NT2/D1 (cell line): ENCODE results near the gene NFATC2IP.

Experiments
- DNase-seq: peaks from one replicate; pipeline ENCODE4 v3.0.0-alpha.2; 2011; ENCODE audit warnings: low read depth, low spot score
- H3K27me3 ChIP-seq: 2 replicates; pipeline ENCODE4 v1.6.0; 2011; ENCODE audit warnings: mild to moderate bottlenecking; ENCODE audit not compliant: insufficient read length, insufficient read depth
- H3K36me3 ChIP-seq: 2 replicates; pipeline ENCODE4 v1.6.1; 2011; ENCODE audit warnings: mild to moderate bottlenecking, low read length, mixed read lengths; ENCODE audit not compliant: insufficient read depth, insufficient read length
- H3K4me1 ChIP-seq: 2 replicates; pipeline ENCODE4 v1.5.1; 2011; ENCODE audit not compliant: insufficient read depth, insufficient read length
- H3K4me3 ChIP-seq: 2 replicates; pipeline ENCODE4 v1.5.1; 2011; ENCODE audit warnings: low read depth; ENCODE audit not compliant: insufficient read length
- H3K9ac ChIP-seq: 2 replicates; pipeline ENCODE4 v1.6.0; 2011; ENCODE audit warnings: low read depth; ENCODE audit not compliant: insufficient read length
- H3K9me3 ChIP-seq: 2 replicates; pipeline ENCODE4 v1.5.1; 2011; ENCODE audit warnings: mild to moderate bottlenecking, low read length; ENCODE audit not compliant: insufficient read depth
- SUZ12 ChIP-seq: IDR thresholded peaks from 2 replicates; pipeline ENCODE4 v1.6.1; 2011; ENCODE audit not compliant: insufficient read length, insufficient read depth; ENCODE audit errors: extremely low read depth
- YY1 ChIP-seq: IDR thresholded peaks from 2 replicates; pipeline ENCODE4 v1.6.1; 2011; ENCODE audit not compliant: insufficient read length, insufficient read depth
- ZNF274 ChIP-seq: IDR thresholded peaks from 2 replicates; pipeline ENCODE4 v1.6.1; 2011; ENCODE audit warnings: mild to moderate bottlenecking, low read depth, low read length

Gene NFATC2IP

DNA sequence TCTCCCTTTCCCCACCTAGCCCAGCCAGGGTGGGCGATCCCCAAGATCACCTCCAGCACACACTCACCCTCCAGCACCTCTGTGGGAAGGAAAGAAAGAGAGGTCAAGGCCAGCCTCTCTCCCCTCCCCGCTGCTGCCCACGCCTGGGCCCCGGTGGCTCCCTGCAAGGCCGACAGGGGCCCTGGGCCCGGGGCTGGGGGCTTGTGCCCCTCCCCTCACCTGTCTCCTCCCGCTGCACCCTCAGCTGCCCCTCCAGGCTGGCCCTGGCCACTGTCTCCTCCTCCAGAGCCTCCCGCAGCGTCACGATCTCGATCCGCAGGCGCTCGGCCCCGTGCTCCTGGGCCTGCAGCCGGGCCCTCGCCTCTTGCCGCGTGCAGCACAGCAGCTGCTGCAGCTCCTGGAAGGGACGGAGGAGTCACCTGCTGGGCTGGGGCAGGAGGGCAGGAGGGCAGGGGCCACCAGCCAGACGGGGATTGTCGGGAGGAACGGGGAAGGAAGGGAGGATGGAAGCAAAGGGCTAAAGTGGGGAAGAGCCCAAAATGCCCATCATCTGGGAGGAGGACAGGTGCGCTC, 44.9 kb upstream of the NFATC2IP start:
- no peaks in the 10 kb centered on the region for H3K27me3 ChIP-seq
- DNase-seq, result no peak
- no peaks in the 10 kb centered on the region for H3K9me3 ChIP-seq
- H3K9ac ChIP-seq, result peak overlapping the region; percentile 36
- H3K4me3 ChIP-seq, result no peak overlapping the region
- peaks cover 16% of the 10 kb centered on the region for H3K4me1 ChIP-seq
- TF ChIP-seq SUZ12 (no peak), YY1 (no peak), ZNF274 (no peak)
- H3K36me3 ChIP-seq, result peaks cover 41% of the 10 kb centered on the region

DNA sequence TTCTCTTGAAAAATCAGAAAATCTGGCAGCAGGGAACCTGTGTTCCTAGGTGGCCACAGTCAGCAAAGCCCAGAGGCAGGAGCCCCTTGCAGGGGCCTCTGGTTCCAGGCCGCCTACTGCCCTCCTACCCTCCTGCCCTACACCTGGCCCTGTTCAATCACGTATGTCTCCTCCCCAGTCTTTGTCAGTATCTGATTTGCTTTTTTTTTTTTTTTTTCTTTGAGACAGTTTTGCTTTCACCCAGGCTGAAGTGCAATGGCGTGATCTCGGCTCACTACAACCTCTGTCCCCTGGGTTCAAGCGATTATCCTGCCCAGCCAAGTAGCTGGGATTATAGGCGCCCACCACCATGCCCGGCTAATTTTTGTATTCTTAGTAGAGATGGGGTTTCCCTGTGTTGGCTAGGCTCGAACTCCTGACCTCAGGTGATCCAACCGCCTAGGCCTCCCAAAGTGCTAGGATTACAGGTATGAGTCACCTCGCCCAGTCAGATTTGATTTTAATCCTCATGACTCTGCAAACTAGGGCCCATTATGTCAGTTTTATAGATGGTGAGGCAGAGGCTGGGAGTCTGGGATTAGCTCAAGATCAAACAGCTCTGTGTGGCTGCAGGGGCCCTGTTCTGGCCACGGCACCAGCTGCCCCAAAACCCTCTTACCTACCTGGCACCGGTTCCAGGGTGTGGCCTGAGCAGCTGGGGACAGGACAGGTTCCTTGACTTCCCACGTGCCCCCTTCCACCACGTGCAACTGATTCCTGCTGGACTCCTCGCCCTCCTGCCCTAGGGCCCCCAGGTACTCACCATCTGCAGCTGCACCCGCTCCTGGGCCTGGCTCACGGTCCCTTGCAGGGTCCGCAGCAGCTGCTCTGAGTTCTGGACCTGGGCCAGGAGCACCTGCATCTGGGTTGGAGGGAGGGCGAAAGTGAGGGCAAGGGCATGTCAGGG, 40.4 kb upstream of the NFATC2IP start:
- peaks cover 40% of the 10 kb centered on the region for H3K36me3 ChIP-seq
- peaks cover 14% of the 10 kb centered on the region for H3K4me1 ChIP-seq
- no peak overlapping the region for H3K4me3 ChIP-seq
- no peak for TF ChIP-seq ZNF274
- no peak for TF ChIP-seq YY1
- TF ChIP-seq SUZ12, result no peak
- H3K9me3 ChIP-seq, result no peaks in the 10 kb centered on the region
- H3K27me3 ChIP-seq, result no peaks in the 10 kb centered on the region
- no peak for DNase-seq
- peak overlapping the region; percentile 17 for H3K9ac ChIP-seq

DNA sequence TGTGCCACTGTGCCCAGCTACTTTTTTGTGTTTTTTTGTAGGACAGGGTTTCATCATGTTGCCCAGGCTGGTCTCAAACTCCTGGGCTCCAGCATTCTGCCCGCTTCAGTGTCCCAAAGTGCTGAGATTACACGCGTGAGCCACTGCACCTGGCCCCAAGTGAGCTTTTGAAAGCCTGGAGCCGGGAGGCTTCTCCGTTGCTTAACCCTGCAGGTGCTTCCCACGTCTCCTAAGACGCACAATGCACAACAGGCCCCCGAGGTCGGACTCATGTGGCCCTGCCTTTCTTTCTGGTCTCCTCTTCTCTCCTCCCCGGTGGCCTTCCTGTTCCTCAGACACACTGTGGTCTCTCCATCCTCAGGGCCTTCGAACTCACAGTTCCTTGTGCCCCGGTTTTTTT, 38.2 kb upstream of the NFATC2IP start:
- no peak for TF ChIP-seq ZNF274
- DNase-seq, result no peak

GRCh38 chr16:28913946-28914724, 36.6 kb upstream of the NFATC2IP start:
- Histone ChIP-seq H3K9me3 (no peaks in the 10 kb centered on the region), H3K9ac (peak overlapping the region; percentile 51), H3K36me3 (peaks cover 43% of the 10 kb centered on the region), H3K4me3 (no peak overlapping the region), H3K27me3 (no peaks in the 10 kb centered on the region), H3K4me1 (peaks cover 10% of the 10 kb centered on the region)
- no peak for DNase-seq
- TF ChIP-seq ZNF274, result no peak
- TF ChIP-seq SUZ12, result no peak
- no peak for TF ChIP-seq YY1

More for the DNA sequence above, 38.2 kb upstream of the NFATC2IP start:
- Histone ChIP-seq H3K27me3 (no peaks in the 10 kb centered on the region), H3K4me1 (peaks cover 10% of the 10 kb centered on the region), H3K9ac (no peak overlapping the region), H3K36me3 (peaks cover 43% of the 10 kb centered on the region), H3K4me3 (no peak overlapping the region), H3K9me3 (no peaks in the 10 kb centered on the region)

DNA sequence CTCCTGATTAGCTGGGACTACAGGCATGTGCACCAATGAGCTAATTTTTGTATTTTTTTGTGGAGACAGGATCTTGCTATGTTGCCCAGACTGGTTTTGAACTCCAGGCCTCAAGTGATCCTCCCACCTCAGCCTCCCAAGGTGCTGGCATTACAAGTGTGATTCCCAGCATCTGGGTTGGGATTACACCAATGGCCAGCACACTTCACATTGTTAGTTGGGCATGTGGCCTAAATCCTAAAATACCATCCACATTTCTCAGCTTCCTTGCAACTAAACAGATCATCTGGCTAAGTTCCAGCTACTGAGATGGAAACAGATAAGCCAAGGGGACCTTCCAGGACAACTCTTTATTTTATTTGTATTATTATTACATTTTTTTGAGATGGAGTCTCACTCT, 35.6 kb upstream of the NFATC2IP start:
- H3K4me3 ChIP-seq, result no peak overlapping the region
- no peak for DNase-seq
- H3K27me3 ChIP-seq, result no peaks in the 10 kb centered on the region
- no peaks in the 10 kb centered on the region for H3K9me3 ChIP-seq
- H3K4me1 ChIP-seq, result peaks cover 13% of the 10 kb centered on the region
- H3K9ac ChIP-seq, result no peak overlapping the region
- H3K36me3 ChIP-seq, result peaks cover 48% of the 10 kb centered on the region
- TF ChIP-seq SUZ12, result no peak
- no peak for TF ChIP-seq ZNF274
- no peak for TF ChIP-seq YY1

DNA sequence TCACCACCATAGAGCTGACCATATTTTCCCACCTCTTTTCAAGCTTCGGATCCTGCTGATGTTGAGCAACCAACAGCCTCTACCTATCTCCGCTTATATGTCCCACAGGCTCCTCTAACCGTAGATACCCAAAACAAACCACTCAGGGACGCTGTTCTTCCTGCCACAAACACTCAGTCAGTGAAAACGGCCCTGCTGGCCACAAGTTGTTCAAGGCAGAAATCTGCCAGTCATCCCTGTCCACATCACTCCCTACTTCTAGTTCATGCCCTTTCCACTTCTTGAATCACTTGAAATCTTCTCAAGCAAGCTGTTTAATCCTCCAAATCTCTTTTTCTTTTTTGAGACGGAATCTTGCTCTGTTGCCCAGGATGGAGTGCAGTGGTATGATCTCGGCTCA, 33.6 kb upstream of the NFATC2IP start:
- Histone ChIP-seq H3K4me1 (peaks cover 10% of the 10 kb centered on the region), H3K4me3 (no peak overlapping the region), H3K27me3 (no peaks in the 10 kb centered on the region), H3K9ac (no peak overlapping the region), H3K36me3 (peaks cover 44% of the 10 kb centered on the region), H3K9me3 (no peaks in the 10 kb centered on the region)
- no peak for DNase-seq
- TF ChIP-seq YY1 (no peak), SUZ12 (no peak), ZNF274 (no peak)

- Histone ChIP-seq H3K9ac (no peak overlapping the region), H3K9me3 (no peaks in the 10 kb centered on the region), H3K36me3 (peaks cover 38% of the 10 kb centered on the region), H3K27me3 (no peaks in the 10 kb centered on the region), H3K4me3 (no peak overlapping the region), H3K4me1 (peaks cover 10% of the 10 kb centered on the region)
- TF ChIP-seq ZNF274, result no peak
- no peak for TF ChIP-seq SUZ12
- TF ChIP-seq YY1, result no peak
- no peak for DNase-seq
These were observed 32.0 kb upstream of the NFATC2IP start for GRCh38 chr16:28918698-28919097.
